ENCODE measurements around the gene GALK1. TPM values are rescaled to one million over a fixed set of nuclear protein-coding genes. Genes with fewer than 3 reads are reported as not detected.

GALK1 gene
- total and polyA plus RNA-seq, 9 of the 15 experiments (the other 6 are each of a cell fraction or from before 2014, with no cell fraction given), result 0.45 to 51.6 (median 17.4) TPM

DNA sequence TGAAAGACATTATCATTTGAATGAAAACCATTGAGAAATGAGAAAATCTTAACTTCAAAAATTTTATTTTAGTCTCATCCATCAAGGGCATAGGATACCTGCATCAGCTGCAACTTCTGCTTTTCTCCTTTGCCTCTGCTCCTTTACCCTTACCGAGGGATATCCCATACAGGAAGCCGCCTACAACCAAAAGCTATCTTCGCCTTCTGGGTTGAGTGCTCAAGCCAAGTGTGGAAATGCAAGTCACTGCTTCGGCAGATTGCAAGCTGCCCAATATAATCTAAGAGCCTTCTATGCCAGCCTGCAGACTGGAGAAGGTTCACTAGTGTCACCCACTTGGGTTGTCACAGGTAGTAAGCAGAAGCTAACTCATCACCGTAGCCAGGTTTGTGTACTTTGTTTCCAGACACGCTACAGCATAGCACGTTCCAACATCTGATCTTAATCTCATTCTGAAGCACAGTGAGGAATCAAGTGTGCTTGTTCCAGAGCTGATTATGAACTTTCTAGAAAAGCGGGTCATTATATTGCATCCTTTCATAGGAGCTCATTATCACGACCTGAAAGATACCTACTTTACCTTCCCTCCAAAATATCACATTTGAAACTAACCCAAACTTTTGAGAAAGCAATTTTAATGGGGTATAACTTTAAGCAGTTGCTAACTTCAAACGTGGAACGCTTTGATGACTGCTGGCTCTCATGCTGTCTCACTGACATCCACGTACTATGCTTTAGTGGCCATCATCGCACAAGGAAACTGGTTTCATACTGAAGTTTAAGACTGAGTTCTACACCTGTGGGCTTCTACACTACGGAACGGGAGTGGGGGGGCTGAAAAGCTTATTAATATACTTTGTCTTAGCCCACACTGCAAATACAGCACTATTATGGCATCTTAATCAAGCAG is 11.6 kb upstream of the GALK1 start (continued):
- TF ChIP-seq ZNF668 (CRISPR knock-in tag; IDR thresholded peaks at IDR 0.05) (no peak), SMC3 (conservative IDR thresholded peaks at IDR 0.05; ENCODE audit: insufficient read depth, low read depth, low read length) (no peak; the same call in 1 of the 2 replicates), HES1 (IDR thresholded peaks at IDR 0.05; ENCODE audit: low read depth) (no peak), CBX3 (IDR thresholded peaks at IDR 0.05; ENCODE audit: borderline replicate concordance in 1 of 2, low read length in 2 of 2) (no peak), ZNF282 (CRISPR knock-in tag; IDR thresholded peaks at IDR 0.05) (0 out of 2 replicates have a peak, but pooled peaks have one; percentile 56), SRSF1 (IDR thresholded peaks at IDR 0.05; ENCODE audit: low read depth, low read length) (no peak), MBD1 (CRISPR knock-in tag; IDR thresholded peaks at IDR 0.05) (no peak), ZNF699 (CRISPR knock-in tag; IDR thresholded peaks at IDR 0.05; ENCODE audit: insufficient replicate concordance) (no peak), TOE1 (IDR thresholded peaks at IDR 0.05; ENCODE audit: borderline replicate concordance) (no peak), TOE1 (CRISPR knock-in tag; IDR thresholded peaks at IDR 0.05; ENCODE audit: borderline replicate concordance, low read depth) (no peak), C11orf30 (IDR thresholded peaks at IDR 0.05; ENCODE audit: low read depth) (peak; percentile 80), SAFB (IDR thresholded peaks at IDR 0.05; ENCODE audit: borderline replicate concordance, low read depth, low read length) (no peak), TEAD2 (tag; IDR thresholded peaks at IDR 0.05) (no peak), CEBPG (CRISPR knock-in tag; IDR thresholded peaks at IDR 0.05) (no peak), CEBPG (tag; conservative IDR thresholded peaks at IDR 0.05 in 1 of 2, IDR thresholded peaks at IDR 0.05 in 1 of 2) (no peak), HDAC1 (IDR thresholded peaks at IDR 0.05) (no peak; a peak in 1 of 4 replicates), XRCC5 (IDR thresholded peaks at IDR 0.05; ENCODE audit: low read depth, low read length) (no peak), ZBTB9 (CRISPR knock-in tag; IDR thresholded peaks at IDR 0.05) (peak; percentile 96), HEY1 (CRISPR knock-in tag; IDR thresholded peaks at IDR 0.05; ENCODE audit: borderline replicate concordance) (peak; percentile 24), ZSCAN29 (IDR thresholded peaks at IDR 0.05) (no peak), ZFP91 (CRISPR knock-in tag; IDR thresholded peaks at IDR 0.05) (no peak), ZNF384 (IDR thresholded peaks at IDR 0.05; ENCODE audit: low read depth, low read length) (no peak), MIER1 (IDR thresholded peaks at IDR 0.05; ENCODE audit: low read depth) (no peak)

Data from K562 (cell line).